ENCODE data around the gene ACTN4.
A peak's percentile ranks its signal among the peaks of the same experiment; 100 is the strongest.
"Not testable (repeated sequence)": the region's sequence is repeated elsewhere in the genome, so short reads cannot be mapped to it uniquely, and the experiment has no call there.

Gene ACTN4

GRCh38 chr19:38629568-38629967 lies 17.9 kb upstream of the ACTN4 start:
- no peak overlapping the region for H3K4me3 ChIP-seq (ENCODE audit: low read length)
- TF ChIP-seq ZNF274 (IDR thresholded peaks at IDR 0.05; ENCODE audit: low read depth, low read length) = no peak

DNA sequence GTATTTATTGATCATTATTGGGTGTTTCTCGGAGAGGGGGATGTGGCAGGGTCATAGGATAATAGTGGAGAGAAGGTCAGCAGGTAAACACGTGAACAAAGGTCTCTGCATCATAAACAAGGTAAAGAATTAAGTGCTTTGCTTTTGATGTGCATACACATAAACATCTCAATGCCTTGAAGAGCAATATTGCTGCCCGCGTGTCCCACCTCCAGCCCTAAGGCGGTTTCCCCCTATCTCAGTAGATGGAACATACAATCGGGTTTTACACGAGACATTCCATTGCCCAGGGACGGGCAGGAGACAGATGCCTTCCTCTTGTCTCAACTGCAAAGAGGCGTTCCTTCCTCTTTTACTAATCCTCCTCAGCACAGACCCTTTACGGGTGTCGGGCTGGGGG lies 16.1 kb upstream of the ACTN4 start:
- H3K4me3 ChIP-seq (ENCODE audit: low read length) = not testable (repeated sequence)

DNA sequence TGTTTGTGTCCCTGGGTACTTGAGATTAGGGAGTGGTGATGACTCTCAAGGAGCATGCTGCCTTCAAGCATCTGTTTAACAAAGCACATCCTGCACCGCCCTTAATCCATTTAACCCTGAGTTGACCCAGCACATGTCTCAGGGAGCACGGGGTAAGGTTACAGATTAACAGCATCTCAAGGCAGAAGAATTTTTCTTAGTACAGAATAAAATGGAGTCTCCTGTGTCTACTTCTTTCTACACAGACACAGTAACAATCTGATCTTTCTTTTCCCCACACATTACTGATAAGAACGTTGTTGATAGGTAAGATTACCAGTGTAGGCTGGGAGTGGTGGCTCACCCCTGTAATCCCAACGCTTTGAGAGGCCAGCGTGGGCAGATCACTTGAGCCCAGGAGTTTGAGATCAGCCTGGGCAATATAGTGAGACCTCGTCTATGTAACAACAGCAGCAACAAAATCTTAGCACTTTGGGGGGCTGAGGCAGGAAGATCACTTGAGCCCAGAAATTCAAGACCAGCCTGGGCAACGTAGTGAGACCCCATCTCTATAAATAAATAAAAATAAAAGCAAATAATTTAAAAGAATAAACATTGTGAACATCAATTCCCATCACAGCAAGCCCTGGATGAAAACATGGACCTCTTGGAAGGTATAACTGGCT lies 15.5 kb upstream of the ACTN4 start:
- not testable (repeated sequence) for H3K4me3 ChIP-seq (ENCODE audit: low read length)

- TF ChIP-seq ZNF274 (IDR thresholded peaks at IDR 0.05; ENCODE audit: low read depth, low read length) = no peak
- H3K4me3 ChIP-seq (ENCODE audit: low read length) = no peak overlapping the region
Observed at GRCh38 chr19:38632476-38633213, 14.8 kb upstream of the ACTN4 start.

- no peak for TF ChIP-seq ZNF274 (IDR thresholded peaks at IDR 0.05; ENCODE audit: low read depth, low read length)
- no peak overlapping the region for H3K4me3 ChIP-seq (ENCODE audit: low read length)
Observed at GRCh38 chr19:38634757-38635482, 12.5 kb upstream of the ACTN4 start.

- TF ChIP-seq ZNF274 (IDR thresholded peaks at IDR 0.05; ENCODE audit: low read depth, low read length) = no peak
- H3K4me3 ChIP-seq (ENCODE audit: low read length) = no peak overlapping the region
Observed at GRCh38 chr19:38635483-38636399, 11.7 kb upstream of the ACTN4 start.

DNA sequence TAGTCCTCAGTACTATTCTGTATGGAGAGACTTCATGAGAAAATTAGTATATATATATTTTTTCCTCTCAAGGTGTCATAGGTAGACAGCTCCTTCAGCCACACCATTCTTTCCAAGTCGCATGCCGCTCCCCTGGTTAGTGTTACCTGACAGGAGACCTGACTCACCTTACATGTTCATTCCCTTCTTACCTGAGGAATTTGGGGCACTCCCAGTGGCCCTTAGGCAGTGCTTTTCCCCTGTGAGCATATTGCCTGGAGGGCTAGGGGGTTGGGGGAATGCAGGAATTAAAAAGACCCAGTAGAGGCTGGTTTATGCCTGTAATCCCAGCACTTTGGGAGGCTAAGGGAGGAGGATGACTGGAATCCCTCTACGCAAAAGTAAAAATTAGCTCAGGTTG lies 9.0 kb upstream of the ACTN4 start:
- H3K4me3 ChIP-seq (ENCODE audit: low read length) = no peak overlapping the region

DNA sequence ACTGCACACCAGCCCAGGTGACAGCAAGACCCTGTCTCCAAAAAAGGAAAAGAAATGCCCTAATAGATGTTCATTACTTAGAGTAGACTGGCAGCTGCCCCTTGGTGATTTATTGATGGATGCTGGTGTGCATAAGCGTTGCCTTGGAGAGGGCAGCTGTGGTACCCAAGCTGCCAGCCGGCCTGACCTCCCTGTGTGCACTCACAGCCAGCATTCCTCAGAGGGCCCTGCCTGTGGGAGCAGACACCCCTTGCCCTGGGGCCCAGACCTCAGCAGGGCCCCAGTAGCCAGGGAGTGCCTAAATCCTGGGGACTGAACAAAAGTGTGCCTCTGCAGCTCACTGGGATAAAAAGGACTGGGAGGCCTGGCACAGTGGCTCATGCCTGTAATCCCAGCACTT lies 7.8 kb upstream of the ACTN4 start:
- H3K4me3 ChIP-seq (ENCODE audit: low read length) = no peak overlapping the region
- TF ChIP-seq ZNF274 (IDR thresholded peaks at IDR 0.05; ENCODE audit: low read depth, low read length) = no peak

More for the DNA sequence above, 9.0 kb upstream of the ACTN4 start:
- no peak for TF ChIP-seq ZNF274 (IDR thresholded peaks at IDR 0.05; ENCODE audit: low read depth, low read length)

- no peak for TF ChIP-seq ZNF274 (IDR thresholded peaks at IDR 0.05; ENCODE audit: low read depth, low read length)
- no peak overlapping the region for H3K4me3 ChIP-seq (ENCODE audit: low read length)
Observed at GRCh38 chr19:38640368-38640767, 7.1 kb upstream of the ACTN4 start.

- TF ChIP-seq ZNF274 (IDR thresholded peaks at IDR 0.05; ENCODE audit: low read depth, low read length) = no peak
- no peak overlapping the region for H3K4me3 ChIP-seq (ENCODE audit: low read length)
Observed at GRCh38 chr19:38642176-38642575, 5.3 kb upstream of the ACTN4 start.

DNA sequence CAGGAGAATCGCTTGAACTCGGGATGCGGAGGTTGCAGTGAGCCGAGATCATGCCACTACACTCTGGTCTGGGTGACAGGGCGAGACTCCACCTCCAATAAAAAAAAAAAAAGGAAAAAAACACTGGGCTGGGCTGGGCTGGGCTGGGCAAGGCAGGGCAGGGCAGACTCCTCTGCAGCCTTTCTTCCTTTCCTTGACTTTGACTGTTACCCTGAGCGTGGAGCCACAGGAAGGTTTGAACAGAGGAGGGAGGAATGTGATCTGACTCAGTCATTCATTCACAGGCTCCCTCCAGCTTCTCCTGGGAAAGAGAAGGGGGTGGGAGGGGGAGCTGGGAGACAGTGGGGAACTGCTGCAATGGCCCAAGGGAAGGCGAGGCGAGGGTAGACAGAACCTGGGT lies 2.7 kb upstream of the ACTN4 start:
- H3K4me3 ChIP-seq (ENCODE audit: low read length) = no peak overlapping the region
- TF ChIP-seq ZNF274 (IDR thresholded peaks at IDR 0.05; ENCODE audit: low read depth, low read length) = no peak

DNA sequence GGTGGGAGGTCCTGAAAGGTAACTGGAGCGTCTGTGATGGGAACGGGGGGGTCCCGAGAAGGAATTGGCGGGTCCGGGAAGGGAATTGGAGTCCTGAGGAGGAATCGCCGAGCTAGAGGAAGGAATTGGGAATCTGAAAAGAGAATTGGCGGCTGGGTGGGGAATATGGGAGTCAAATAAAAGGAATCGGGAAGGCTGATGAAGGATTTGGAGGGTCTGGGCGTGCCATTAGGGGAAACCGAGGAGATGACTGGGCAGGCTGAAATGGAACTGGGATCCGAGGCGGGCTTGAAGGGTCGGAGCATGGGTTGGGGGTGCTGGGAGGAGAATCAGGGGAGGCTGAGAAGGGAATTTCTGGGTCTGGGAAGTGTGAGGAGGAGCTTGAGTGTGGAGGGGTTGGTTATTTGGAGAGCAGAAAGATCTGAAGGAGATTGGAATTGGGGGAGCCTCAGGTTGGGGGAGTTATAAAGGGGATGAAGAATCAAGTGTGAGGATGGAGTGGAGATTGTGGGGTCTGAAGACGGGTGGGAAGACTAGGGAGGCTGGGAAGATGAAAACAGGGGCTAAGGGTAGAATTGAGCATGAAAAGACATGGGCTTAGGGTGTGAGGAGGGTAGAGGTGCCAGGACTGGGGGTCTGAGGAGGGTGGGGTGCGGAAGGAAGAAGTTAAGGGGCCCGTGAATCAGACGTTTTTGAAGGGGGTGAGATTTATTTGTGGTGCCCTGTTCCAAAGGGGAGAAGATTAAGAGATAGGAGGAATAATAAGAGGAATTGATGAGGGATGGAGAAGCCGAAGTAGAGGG lies 718 bp downstream of the ACTN4 start:
- TF ChIP-seq ZNF274 (IDR thresholded peaks at IDR 0.05; ENCODE audit: low read depth, low read length) = no peak
- peak overlapping the region; percentile 88 for H3K4me3 ChIP-seq (ENCODE audit: low read length)

DNA sequence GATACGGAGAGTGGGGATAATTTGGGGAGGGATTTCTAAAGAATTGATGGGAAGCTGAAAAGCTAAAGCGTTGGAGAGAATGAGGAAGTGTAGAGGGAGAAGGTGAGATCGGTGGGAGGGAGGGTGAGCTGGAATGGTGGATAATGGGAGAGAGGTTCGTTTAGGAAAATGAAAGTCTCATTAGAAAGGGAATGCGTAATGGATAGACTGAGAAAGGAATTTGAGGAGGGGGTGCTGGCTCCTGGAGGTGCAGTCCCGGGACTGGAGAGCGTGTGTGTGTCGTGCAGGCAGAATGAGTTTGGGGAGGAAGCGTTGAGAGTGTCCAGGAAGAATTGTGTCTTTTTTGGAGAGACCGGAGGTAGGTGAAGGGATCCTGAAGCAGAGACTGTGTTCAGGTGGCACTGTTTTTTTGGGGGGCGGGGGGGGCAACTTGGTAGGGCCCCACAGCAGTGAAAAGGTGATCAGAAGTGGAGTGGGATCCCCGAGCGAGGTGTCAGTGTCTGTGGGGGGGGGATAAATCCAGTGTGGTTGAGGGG lies 1.4 kb downstream of the ACTN4 start:
- no peak for TF ChIP-seq ZNF274 (IDR thresholded peaks at IDR 0.05; ENCODE audit: low read depth, low read length)
- peak overlapping the region; percentile 88 for H3K4me3 ChIP-seq (ENCODE audit: low read length)
